ENCODE results near the gene TBC1D23.
"Not testable (repeated sequence)": the region's sequence is repeated elsewhere in the genome, so short reads cannot be mapped to it uniquely, and the experiment has no call there.

TBC1D23 gene

DNA sequence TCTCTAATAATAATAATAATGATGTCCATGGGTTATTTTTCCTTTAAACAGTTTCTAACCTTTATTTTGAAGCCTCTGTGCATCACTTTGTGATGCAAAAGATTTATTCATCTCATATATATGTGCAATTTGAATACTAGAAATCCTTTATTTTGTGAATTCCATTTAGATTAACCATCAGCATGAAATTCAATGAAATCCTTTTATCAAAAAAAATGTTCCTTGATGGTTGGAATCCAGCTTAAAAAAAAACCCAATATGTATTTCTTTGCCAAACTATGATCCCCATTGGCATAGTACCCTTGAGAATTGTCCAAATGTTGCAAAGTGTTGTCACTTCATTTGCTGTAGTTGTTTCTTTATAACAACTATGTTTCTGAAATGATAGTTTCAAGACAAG, 7.4 kb downstream of the TBC1D23 start:
- TF ChIP-seq, protein P1, sequence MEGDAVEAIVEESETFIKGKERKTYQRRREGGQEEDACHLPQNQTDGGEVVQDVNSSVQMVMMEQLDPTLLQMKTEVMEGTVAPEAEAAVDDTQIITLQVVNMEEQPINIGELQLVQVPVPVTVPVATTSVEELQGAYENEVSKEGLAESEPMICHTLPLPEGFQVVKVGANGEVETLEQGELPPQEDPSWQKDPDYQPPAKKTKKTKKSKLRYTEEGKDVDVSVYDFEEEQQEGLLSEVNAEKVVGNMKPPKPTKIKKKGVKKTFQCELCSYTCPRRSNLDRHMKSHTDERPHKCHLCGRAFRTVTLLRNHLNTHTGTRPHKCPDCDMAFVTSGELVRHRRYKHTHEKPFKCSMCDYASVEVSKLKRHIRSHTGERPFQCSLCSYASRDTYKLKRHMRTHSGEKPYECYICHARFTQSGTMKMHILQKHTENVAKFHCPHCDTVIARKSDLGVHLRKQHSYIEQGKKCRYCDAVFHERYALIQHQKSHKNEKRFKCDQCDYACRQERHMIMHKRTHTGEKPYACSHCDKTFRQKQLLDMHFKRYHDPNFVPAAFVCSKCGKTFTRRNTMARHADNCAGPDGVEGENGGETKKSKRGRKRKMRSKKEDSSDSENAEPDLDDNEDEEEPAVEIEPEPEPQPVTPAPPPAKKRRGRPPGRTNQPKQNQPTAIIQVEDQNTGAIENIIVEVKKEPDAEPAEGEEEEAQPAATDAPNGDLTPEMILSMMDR (conservative IDR thresholded peaks at IDR 0.05), result no peak
- no peak for TF ChIP-seq ZFX (IDR thresholded peaks at IDR 0.05)
- H3K27ac ChIP-seq, result no peak overlapping the region

- TF ChIP-seq, protein P1 (conservative IDR thresholded peaks at IDR 0.05), result no peak
- no peak for TF ChIP-seq ZFX (IDR thresholded peaks at IDR 0.05)
- no peak overlapping the region for H3K27ac ChIP-seq
Observed at GRCh38 chr3:100269001-100269400, 8.2 kb downstream of the TBC1D23 start.

- TF ChIP-seq ZFX (IDR thresholded peaks at IDR 0.05), result no peak
- TF ChIP-seq, protein P1 (conservative IDR thresholded peaks at IDR 0.05), result no peak
- H3K27ac ChIP-seq, result no peak overlapping the region
Observed at GRCh38 chr3:100269410-100270214, 8.8 kb downstream of the TBC1D23 start.

GRCh38 chr3:100270215-100270583, 9.4 kb downstream of the TBC1D23 start:
- TF ChIP-seq ZFX (IDR thresholded peaks at IDR 0.05), result no peak
- TF ChIP-seq, protein P1 (conservative IDR thresholded peaks at IDR 0.05), result no peak
- no peak overlapping the region for H3K27ac ChIP-seq

DNA sequence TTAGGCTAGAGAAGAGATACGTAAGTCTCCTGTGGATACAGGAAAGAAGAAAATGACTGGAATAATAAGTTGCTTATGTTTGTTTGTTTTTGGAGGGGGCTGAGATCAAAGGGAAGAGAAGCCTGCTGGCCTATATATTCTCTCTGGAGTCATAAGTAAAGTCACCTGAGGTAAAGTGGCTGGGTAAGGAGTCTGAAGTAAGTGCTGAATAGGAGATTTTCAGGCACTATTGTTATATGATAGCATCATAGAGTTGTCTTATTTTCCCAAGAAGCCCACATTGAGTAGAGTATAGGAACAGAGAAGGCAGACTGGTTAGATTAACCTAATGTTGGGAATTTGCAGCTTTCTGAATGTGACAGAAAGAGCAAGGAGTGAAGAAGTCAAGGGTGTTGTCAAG, 10.7 kb downstream of the TBC1D23 start:
- H3K27ac ChIP-seq, result no peak overlapping the region
- no peak for TF ChIP-seq ZFX (IDR thresholded peaks at IDR 0.05)
- TF ChIP-seq, protein P1 (conservative IDR thresholded peaks at IDR 0.05), result no peak

- H3K27ac ChIP-seq, result not testable (repeated sequence)
Observed at GRCh38 chr3:100272797-100273611, 12.2 kb downstream of the TBC1D23 start.

- H3K27ac ChIP-seq, result no peak overlapping the region
- TF ChIP-seq, protein P1 (conservative IDR thresholded peaks at IDR 0.05), result no peak
- no peak for TF ChIP-seq ZFX (IDR thresholded peaks at IDR 0.05)
Observed at GRCh38 chr3:100274361-100274760, 13.6 kb downstream of the TBC1D23 start.

Measured in C4-2B (cell line).